A549 (cell line): ENCODE results near the gene TGFBR3. TPM values are rescaled to one million over a fixed set of nuclear protein-coding genes. Genes with fewer than 3 reads are reported as not detected.

Experiments used
- ATAC-seq, 2 experiments: fragments of 200-7000 bp in 1 of 2; fragments of >200 bp in 1 of 2; cut with Nextera tagmentation in 1 of 2; cut with Tn5 transposase in 1 of 2; 3 replicates each; pipeline versions ENCODE4 v1.8.0 to v1.9.1; 2018 to 2020; ENCODE audit warnings: mild to moderate bottlenecking in 1 of 2, moderate library complexity in 1 of 2
- CTCF ChIA-PET: fragments of 300-600 bp; sonication (Branson Sonifier 250); formaldehyde crosslinking; extraction: SDS; loops from one replicate; lab custom pipeline; 2021; ENCODE audit warnings: antibody characterized with exemption, inconsistent platforms; lab: Yijun Ruan, JAX
- POLR2A ChIA-PET: fragments of 350-600 bp; formaldehyde crosslinking; extraction: SDS; loops from one replicate; lab custom pipeline; 2021; ENCODE audit warnings: antibody characterized with exemption, inconsistent platforms; lab: Yijun Ruan, JAX
- DNase-seq, 2 experiments: peaks; one replicate each; pipeline versions ENCODE4 v3.0.0 to v3.0.0-alpha.2; 2011 to 2016; ENCODE audit warnings: low read depth in 1 of 2, low spot score in 1 of 2
- FAIRE-seq: peaks from 2 replicates; lab custom pipeline; 2011; peaks lifted over from hg19 to GRCh38; lab: Jason Lieb, UNC
- H3K27ac ChIP-seq, 2 experiments: fragments of >200 bp; sonication (Bioruptor Twin); formaldehyde crosslinking; 3 replicates each; pipeline ENCODE4 v1.5.1; 2016 to 2017
- H3K4me1 ChIP-seq: fragments of >200 bp; sonication (Bioruptor Twin); formaldehyde crosslinking; 3 replicates; pipeline ENCODE4 v1.6.1; 2016
- H3K4me2 ChIP-seq: fragments of >200 bp; sonication (Bioruptor Twin); formaldehyde crosslinking; 3 replicates; pipeline ENCODE4 v1.6.1; 2016
- H3K4me3 ChIP-seq: fragments of >200 bp; sonication (Bioruptor Twin); formaldehyde crosslinking; 3 replicates; pipeline ENCODE4 v1.5.1; 2016
- H3K9me3 ChIP-seq: fragments of >200 bp; sonication (Bioruptor Twin); formaldehyde crosslinking; 3 replicates; pipeline ENCODE4 v1.6.1; 2016
- BCL3 ChIP-seq: fragments of >200 bp; sonication (Bioruptor Twin); formaldehyde crosslinking; IDR thresholded peaks from 3 replicates; pipeline ENCODE4 v1.6.1; 2016
- BHLHE40 ChIP-seq: IDR thresholded peaks from 2 replicates; pipeline ENCODE4 v1.6.1; 2012; ENCODE audit warnings: low read depth, low read length, inconsistent platforms
- CEBPB ChIP-seq, 2 experiments: fragments of >200 bp in 1 of 2; sonication (Bioruptor Twin) in 1 of 2; formaldehyde crosslinking in 1 of 2; IDR thresholded peaks; 2 replicates each; pipeline ENCODE4 v1.6.1; 2012 to 2016
- CHD2 ChIP-seq: fragments of 150-350 bp; IDR thresholded peaks from 2 replicates; pipeline ENCODE4 v1.6.1; 2014; ENCODE audit warnings: low read length; ENCODE audit not compliant: partially characterized antibody
- EHF ChIP-seq: fragments of 250-450 bp; sonication (Bioruptor Pico); IDR thresholded peaks from 2 replicates; pipeline ENCODE4 v1.5.0; 2020; ENCODE audit warnings: mild to moderate bottlenecking
- EHMT2 ChIP-seq: fragments of 200-600 bp; sonication (generic); IDR thresholded peaks from 2 replicates; pipeline ENCODE4 v1.6.1; 2016; ENCODE audit warnings: antibody characterized with exemption, low read depth, mild to moderate bottlenecking, moderate library complexity
- EP300 ChIP-seq, 2 experiments: fragments of >200 bp; sonication (Bioruptor Twin); formaldehyde crosslinking; IDR thresholded peaks; 2 replicates in 1 of 2; 3 replicates in 1 of 2; pipeline ENCODE4 v1.6.1; 2016 to 2017
- FOSL2 ChIP-seq, 2 experiments: fragments of 450-650 bp in 1 of 2; fragments of >200 bp in 1 of 2; sonication (Bioruptor Twin) in 1 of 2; formaldehyde crosslinking; IDR thresholded peaks; 2 replicates each; pipeline versions ENCODE4 v1.5.0 to v1.6.1; 2016 to 2020; ENCODE audit warnings: mild to moderate bottlenecking in 1 of 2, moderate library complexity in 1 of 2
- HOXA7 ChIP-seq: fragments of 250-450 bp; sonication (Bioruptor Pico); IDR thresholded peaks from 2 replicates; pipeline ENCODE4 v1.5.0; 2020; ENCODE audit warnings: mild to moderate bottlenecking, moderate library complexity
- HOXB5 ChIP-seq: fragments of 250-450 bp; sonication (Bioruptor Pico); IDR thresholded peaks from 2 replicates; pipeline ENCODE4 v1.5.0; 2020; ENCODE audit warnings: mild to moderate bottlenecking, moderate library complexity
- JUNB ChIP-seq: fragments of >200 bp; sonication (Bioruptor Twin); formaldehyde crosslinking; IDR thresholded peaks from 2 replicates; pipeline ENCODE4 v1.6.1; 2016
- KDM1A ChIP-seq: fragments of 200-600 bp; sonication (generic); IDR thresholded peaks from 2 replicates; pipeline ENCODE4 v1.6.1; 2016; ENCODE audit warnings: low read depth, mild to moderate bottlenecking
- POLR2AphosphoS2 ChIP-seq: conservative IDR thresholded peaks from 2 replicates; pipeline ENCODE4 v1.6.1; 2012; ENCODE audit warnings: low read length, improper control_type of control experiment, inconsistent platforms
- RAD21 ChIP-seq, 2 experiments: fragments of >200 bp in 1 of 2; sonication (Bioruptor Twin) in 1 of 2; formaldehyde crosslinking in 1 of 2; IDR thresholded peaks in 1 of 2; conservative IDR thresholded peaks in 1 of 2; 2 replicates in 1 of 2; 3 replicates in 1 of 2; pipeline ENCODE4 v1.6.1; 2012 to 2018; ENCODE audit warnings: inconsistent platforms in 1 of 2
- RARB ChIP-seq: fragments of 250-450 bp; sonication (Bioruptor Pico); IDR thresholded peaks from 2 replicates; pipeline ENCODE4 v1.8.0; 2021; ENCODE audit warnings: mild to moderate bottlenecking, moderate library complexity
- RCOR1 ChIP-seq: fragments of 150-350 bp; IDR thresholded peaks from 2 replicates; pipeline ENCODE4 v1.6.1; 2014; ENCODE audit warnings: antibody characterized with exemption, low read length, low read depth
- RFX5 ChIP-seq: fragments of 450-650 bp; IDR thresholded peaks from 2 replicates; pipeline ENCODE4 v1.7.1; 2014; ENCODE audit warnings: antibody characterized with exemption, mild to moderate bottlenecking, moderate library complexity
- ZNF302 ChIP-seq: fragments of 250-450 bp; sonication (Bioruptor Pico); IDR thresholded peaks from 2 replicates; pipeline ENCODE4 v1.9.0; 2021; ENCODE audit warnings: inconsistent platforms, mild to moderate bottlenecking, moderate library complexity
- WGBS: methylation state at CpG from one replicate; pipeline ENCODE4 v1.1.6; 2017; ENCODE audit errors: missing lambda C conversion rate; 5-methylcytosine and 5-hydroxymethylcytosine counted together
- polyA plus RNA-seq, 4 experiments: library from polyadenylated mRNA; depleted of rRNA in 3 of 4; stranded (reverse); fragments of >200 nt; fragmentation: RNase III in 1 of 4; extraction: RNeasy Plus Mini Kit Qiagen cat#74134 plus additional on column Dnase treatment in 1 of 4; gene quantifications; 2 replicates in 3 of 4; 3 replicates in 1 of 4; pipeline ENCODE4 v1.2.3, GENCODE V29; 2011 to 2017
- TF ChIP-seq, protein P1 (sequence below): fragments of 250-450 bp; sonication (Bioruptor Pico); IDR thresholded peaks from 2 replicates; pipeline ENCODE4 v1.5.0; 2021; ENCODE audit warnings: mild to moderate bottlenecking, moderate library complexity, borderline replicate concordance

The TGFBR3 gene
- polyA plus RNA-seq, 2 of the 4 experiments (the other 2 are of a cell fraction) = 5.0 to 8.9 TPM

GRCh38 chr1:91889717-91890459, 3.9 kb upstream of the TGFBR3 start (continued):
- TF ChIP-seq, protein P1, sequence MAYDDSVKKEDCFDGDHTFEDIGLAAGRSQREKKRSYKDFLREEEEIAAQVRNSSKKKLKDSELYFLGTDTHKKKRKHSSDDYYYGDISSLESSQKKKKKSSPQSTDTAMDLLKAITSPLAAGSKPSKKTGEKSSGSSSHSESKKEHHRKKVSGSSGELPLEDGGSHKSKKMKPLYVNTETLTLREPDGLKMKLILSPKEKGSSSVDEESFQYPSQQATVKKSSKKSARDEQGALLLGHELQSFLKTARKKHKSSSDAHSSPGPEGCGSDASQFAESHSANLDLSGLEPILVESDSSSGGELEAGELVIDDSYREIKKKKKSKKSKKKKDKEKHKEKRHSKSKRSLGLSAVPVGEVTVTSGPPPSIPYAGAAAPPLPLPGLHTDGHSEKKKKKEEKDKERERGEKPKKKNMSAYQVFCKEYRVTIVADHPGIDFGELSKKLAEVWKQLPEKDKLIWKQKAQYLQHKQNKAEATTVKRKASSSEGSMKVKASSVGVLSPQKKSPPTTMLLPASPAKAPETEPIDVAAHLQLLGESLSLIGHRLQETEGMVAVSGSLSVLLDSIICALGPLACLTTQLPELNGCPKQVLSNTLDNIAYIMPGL (CRISPR knock-in tag) = no peak
- TF ChIP-seq RARB (CRISPR knock-in tag) (no peak), HOXA7 (CRISPR knock-in tag) (no peak), JUNB (peak; percentile 40; the same call in 1 of the 2 replicates), EHF (CRISPR knock-in tag) (no peak), EP300 (IDR thresholded peaks at IDR 0.05) (no peak)

DNA sequence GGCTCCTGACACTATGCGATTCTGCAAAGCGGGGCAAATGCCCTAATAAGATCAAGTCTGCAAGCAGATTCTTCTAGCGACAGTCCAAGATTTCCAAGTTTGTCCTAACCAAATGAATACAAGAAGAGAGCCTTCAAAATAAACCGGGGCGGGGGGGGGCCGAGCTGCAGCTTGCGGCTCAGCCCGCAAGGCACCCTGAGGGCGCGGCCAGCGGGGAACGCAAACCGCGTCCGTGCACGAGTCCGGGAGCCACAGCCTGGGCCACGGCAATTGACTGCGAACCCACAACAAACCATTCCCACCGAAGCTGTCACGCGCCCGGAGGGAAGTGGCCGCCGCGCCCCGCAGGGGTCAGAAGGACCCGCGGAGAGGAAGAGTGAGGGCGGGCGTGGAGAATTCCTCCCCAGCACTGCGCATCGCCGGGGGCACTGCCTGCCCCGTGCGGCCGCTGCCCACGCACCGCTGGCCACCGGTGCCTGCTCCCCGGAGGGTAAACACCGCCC, 687 bp downstream of the TGFBR3 start:
- ATAC-seq (peak; percentile 6 to 30; a peak in 5 of 6 replicates), FAIRE-seq (no peak), DNase-seq (no peak)
- peak overlapping the region; percentile 84 for H3K4me3 ChIP-seq
- CTCF ChIA-PET = interaction anchor here (0.8 to 3.3 kb wide), 19 partner anchors 10 to 374 kb away, joined by 3 to 13 read pairs (median 4); no protein-coding TSS in a partner anchor
- H3K4me2 ChIP-seq = peak overlapping the region; percentile 73
- peaks cover 33% of the 10 kb centered on the region for H3K4me1 ChIP-seq
- peak overlapping the region; percentile 77 to 92 for H3K27ac ChIP-seq
- POLR2A ChIA-PET = interaction anchor here (0.6 to 1.9 kb wide), 2 partner anchors 40 to 41 kb away, joined by 3 to 10 read pairs; no protein-coding TSS in a partner anchor
- no peaks in the 10 kb centered on the region for H3K9me3 ChIP-seq
- TF ChIP-seq RAD21 (conservative IDR thresholded peaks at IDR 0.05 in 1 of 2, IDR thresholded peaks at IDR 0.05 in 1 of 2) = no peak
- TF ChIP-seq FOSL2 (IDR thresholded peaks at IDR 0.05) = no peak
- no peak for TF ChIP-seq FOSL2 (CRISPR knock-in tag; IDR thresholded peaks at IDR 0.05)
- no peak for TF ChIP-seq HOXA7 (CRISPR knock-in tag)
- no peak for TF ChIP-seq BCL3
- no peak for TF ChIP-seq CEBPB (IDR thresholded peaks at IDR 0.05)
- TF ChIP-seq POLR2AphosphoS2 = no peak
- no peak for TF ChIP-seq EHMT2
- no peak for TF ChIP-seq CHD2
- TF ChIP-seq RFX5 = no peak
- no peak for TF ChIP-seq KDM1A
- no peak for TF ChIP-seq RCOR1
- TF ChIP-seq ZNF302 (CRISPR knock-in tag) = no peak
- TF ChIP-seq BHLHE40 = no peak
- TF ChIP-seq, protein P1 (CRISPR knock-in tag) = no peak
- no peak for TF ChIP-seq HOXB5 (CRISPR knock-in tag)
- no peak for TF ChIP-seq EHF (CRISPR knock-in tag)
- TF ChIP-seq, all 56 proteins: peak for 0
- 2% methylated on average over 9 of the region's 42 CpGs for WGBS
